ENCODE measurements around the gene TRABD2B. TPM values are rescaled to one million over a fixed set of nuclear protein-coding genes. Genes with fewer than 3 reads are reported as not detected.

The TRABD2B gene
- total RNA-seq, 4 donors from 2014 or later = 0.63 to 3.1 (median 1.7) TPM

- WGBS, 2 donors = 87 to 90% methylated on average over 8 of the region's 8 CpGs
- DNase-seq (ENCODE audit: low spot score in 2 of 2) = no peak
- TF ChIP-seq CTCF (IDR thresholded peaks at IDR 0.05) = no peak
- no peak for TF ChIP-seq POLR2A (IDR thresholded peaks at IDR 0.05)
- H3K4me3 ChIP-seq (ENCODE audit: low read depth, poor library complexity, severe bottlenecking) = no peak overlapping the region
- intact Hi-C loops (cut with DNase I; ENCODE audit: low total_unique reads) = no loop called here
These were observed 231.9 kb downstream of the TRABD2B start for GRCh38 chr1:47765236-47765635.

- intact Hi-C loops (cut with DNase I; ENCODE audit: low total_unique reads) = no loop called here
- TF ChIP-seq CTCF (IDR thresholded peaks at IDR 0.05) (no peak), POLR2A (IDR thresholded peaks at IDR 0.05) (no peak)
- WGBS, 2 donors = 73 to 77% methylated on average over 9 of the region's 9 CpGs
- DNase-seq (ENCODE audit: low spot score in 2 of 2) = no peak
- no peak overlapping the region for H3K4me3 ChIP-seq (ENCODE audit: low read depth, poor library complexity, severe bottlenecking)
These were observed 232.6 kb downstream of the TRABD2B start for GRCh38 chr1:47764461-47765046.

- no peak for DNase-seq (ENCODE audit: low spot score in 2 of 2)
- intact Hi-C loops (cut with DNase I; ENCODE audit: low total_unique reads) = no loop called here
- no peak overlapping the region for H3K4me3 ChIP-seq (ENCODE audit: low read depth, poor library complexity, severe bottlenecking)
- TF ChIP-seq CTCF (IDR thresholded peaks at IDR 0.05) = no peak
- TF ChIP-seq POLR2A (IDR thresholded peaks at IDR 0.05) = no peak
- 27 to 39% methylated on average over 8 to 9 of the region's 9 CpGs for WGBS, 2 donors
These were observed 233.5 kb downstream of the TRABD2B start for GRCh38 chr1:47763591-47764171.

- intact Hi-C loops (cut with DNase I; ENCODE audit: low total_unique reads) = no loop called here
- no peak overlapping the region for H3K4me3 ChIP-seq (ENCODE audit: low read depth, poor library complexity, severe bottlenecking)
- no peak for TF ChIP-seq CTCF (IDR thresholded peaks at IDR 0.05)
- TF ChIP-seq POLR2A (IDR thresholded peaks at IDR 0.05) = no peak
- 75 to 87% methylated on average over 5 of the region's 5 CpGs for WGBS, 2 donors
- DNase-seq (ENCODE audit: low spot score in 2 of 2) = no peak
These were observed 235.2 kb downstream of the TRABD2B start for GRCh38 chr1:47761974-47762373.

GRCh38 chr1:47761201-47761930 lies 235.8 kb downstream of the TRABD2B start:
- no peak for TF ChIP-seq POLR2A (IDR thresholded peaks at IDR 0.05)
- 80 to 88% methylated on average over 8 of the region's 8 CpGs for WGBS, 2 donors
- H3K4me3 ChIP-seq (ENCODE audit: low read depth, poor library complexity, severe bottlenecking) = no peak overlapping the region
- peak in 1 of 2 donors; percentile 72 for DNase-seq (ENCODE audit: low spot score in 2 of 2)
- intact Hi-C loops (cut with DNase I; ENCODE audit: low total_unique reads) = no loop called here

- H3K4me3 ChIP-seq (ENCODE audit: low read depth, poor library complexity, severe bottlenecking) = no peak overlapping the region
- peak in 1 of 2 donors; percentile 34 for DNase-seq (ENCODE audit: low spot score in 2 of 2)
- WGBS, 2 donors = 70 to 79% methylated on average over 9 of the region's 9 CpGs
- TF ChIP-seq CTCF (IDR thresholded peaks at IDR 0.05) (no peak), POLR2A (IDR thresholded peaks at IDR 0.05) (no peak)
- intact Hi-C loops (cut with DNase I; ENCODE audit: low total_unique reads) = no loop called here
These were observed 237.1 kb downstream of the TRABD2B start for GRCh38 chr1:47759936-47760629.

Data from lower leg skin (tissue), 4 donors.